NCI-H2227 (cell line): ENCODE data around the gene BUD31.
"Not testable (repeated sequence)": the region's sequence is repeated elsewhere in the genome, so short reads cannot be mapped to it uniquely, and the experiment has no call there.

Experiments
- DNase-seq: peaks from one replicate; lab custom pipeline; 2025; ENCODE audit not compliant: unreplicated experiment; lab: John Stamatoyannopoulos, UW

BUD31 gene

GRCh38 chr7:99428972-99429566, 20.3 kb downstream of the BUD31 start:
- no peak for DNase-seq

- DNase-seq, result no peak
Observed at GRCh38 chr7:99429756-99430155, 21.0 kb downstream of the BUD31 start.

DNA sequence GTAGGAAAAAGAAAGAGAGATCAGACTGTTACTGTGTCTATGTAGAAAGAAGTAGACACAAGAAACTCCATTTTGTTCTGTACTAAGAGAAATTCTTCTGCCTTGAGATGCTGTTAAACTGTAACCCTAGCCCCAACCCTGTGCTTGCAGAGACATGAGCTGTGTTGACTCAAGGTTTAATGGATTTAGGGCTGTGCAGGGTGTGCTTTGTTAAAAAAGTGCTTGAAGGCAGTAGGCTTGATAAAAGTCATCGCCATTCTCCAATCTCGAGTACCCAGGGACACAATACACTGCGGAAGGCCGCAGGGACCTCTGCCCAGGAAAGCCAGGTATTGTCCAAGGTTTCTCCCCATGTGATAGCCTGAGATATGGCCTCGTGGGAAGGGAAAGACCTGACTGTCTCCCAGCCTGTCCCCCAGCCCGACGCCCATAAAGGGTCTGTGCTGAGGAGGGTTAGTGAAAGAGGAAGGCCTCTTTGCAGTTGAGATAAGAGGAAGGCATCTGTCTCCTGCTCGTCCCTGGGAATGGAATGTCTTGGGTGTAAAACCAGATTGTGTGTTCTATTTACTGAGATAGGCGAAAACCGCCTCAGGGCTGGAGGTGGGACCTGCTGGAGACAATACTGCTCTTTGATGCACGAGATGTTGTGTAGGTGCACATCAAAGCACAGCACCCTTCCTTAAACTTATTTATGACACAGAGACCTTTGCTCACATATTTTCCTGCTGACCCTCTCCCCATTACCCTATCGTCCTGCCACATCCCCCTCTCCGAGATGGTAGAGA, 23.2 kb downstream of the BUD31 start:
- DNase-seq, result not testable (repeated sequence)

DNA sequence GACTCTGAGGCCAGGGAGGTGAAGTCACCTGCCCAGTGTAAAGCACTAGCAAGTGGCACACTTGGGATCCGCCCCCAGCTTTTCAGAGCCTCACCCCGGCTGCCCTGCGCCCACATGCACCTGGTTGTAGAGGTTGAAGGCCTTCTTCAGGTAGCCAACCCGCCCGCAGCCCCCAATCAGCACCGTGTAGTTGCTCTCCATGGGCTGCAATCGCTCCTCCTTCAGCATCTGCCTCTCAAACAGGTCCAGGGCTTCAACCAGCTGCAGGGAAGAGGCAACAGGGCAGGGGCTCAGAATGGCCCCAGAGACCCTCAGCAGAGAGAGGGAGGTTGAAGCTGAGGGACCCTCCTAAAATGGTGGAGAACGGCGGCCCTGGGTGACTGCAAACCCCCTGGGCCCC, 24.4 kb downstream of the BUD31 start:
- no peak for DNase-seq

GRCh38 chr7:99437946-99438572, 29.3 kb downstream of the BUD31 start:
- DNase-seq, result no peak

GRCh38 chr7:99438573-99439480, 30.1 kb downstream of the BUD31 start, which contains the start of the genes CPSF4 and PTCD1:
CPSF4 (plus strand) TSS chr7:99438943; CDS start chr7:99439083, 140 bp downstream.
PTCD1 (minus strand) TSS chr7:99438798; CDS start chr7:99435242, 3,556 bp downstream.
- peak; percentile 98 for DNase-seq

DNA sequence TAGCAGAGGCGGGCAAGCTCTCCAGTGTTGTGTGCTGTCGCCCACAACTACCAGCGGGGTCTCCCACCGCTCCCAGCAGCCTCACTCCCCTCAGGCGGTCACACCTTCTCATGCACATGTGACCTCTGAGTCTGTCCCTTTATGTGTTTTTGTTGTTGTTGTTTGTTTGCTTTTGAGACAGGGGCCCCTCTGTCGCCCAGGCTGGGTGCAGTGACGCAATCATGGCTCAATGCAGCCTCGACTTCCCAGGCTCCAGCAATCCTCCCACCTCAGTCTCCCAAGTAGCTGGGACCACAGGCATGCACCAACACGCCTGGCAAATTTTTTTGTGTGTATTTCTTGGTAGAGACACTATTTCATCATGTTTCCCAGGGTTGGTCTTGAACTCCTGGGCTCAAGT, 31.4 kb downstream of the BUD31 start:
- no peak for DNase-seq

- DNase-seq, result no peak
Observed at GRCh38 chr7:99446096-99446495, 37.3 kb downstream of the BUD31 start.

GRCh38 chr7:99447943-99448342, 39.2 kb downstream of the BUD31 start:
- DNase-seq, result peak; percentile 15

GRCh38 chr7:99448855-99449254, 40.1 kb downstream of the BUD31 start:
- DNase-seq, result no peak

DNA sequence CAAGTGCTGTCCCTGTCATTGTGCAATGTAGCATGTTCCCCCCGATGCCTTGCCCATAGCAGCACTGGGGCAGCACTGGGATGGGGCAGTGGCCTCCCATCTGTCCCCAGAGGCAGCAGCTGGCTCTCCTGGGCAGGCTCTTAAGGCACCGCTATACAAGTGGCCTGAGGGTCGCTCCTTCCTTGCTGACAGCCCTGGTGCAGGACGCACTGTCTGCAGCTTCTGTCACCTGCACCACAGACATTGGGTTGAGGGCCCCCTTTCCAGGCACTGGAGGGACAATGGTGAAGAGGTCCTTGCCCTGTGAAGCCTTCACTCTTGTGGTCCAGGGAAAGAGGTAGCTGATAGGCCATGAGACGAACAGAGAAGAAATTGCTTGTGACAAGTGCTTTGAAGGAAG, 40.6 kb downstream of the BUD31 start:
- no peak for DNase-seq

DNA sequence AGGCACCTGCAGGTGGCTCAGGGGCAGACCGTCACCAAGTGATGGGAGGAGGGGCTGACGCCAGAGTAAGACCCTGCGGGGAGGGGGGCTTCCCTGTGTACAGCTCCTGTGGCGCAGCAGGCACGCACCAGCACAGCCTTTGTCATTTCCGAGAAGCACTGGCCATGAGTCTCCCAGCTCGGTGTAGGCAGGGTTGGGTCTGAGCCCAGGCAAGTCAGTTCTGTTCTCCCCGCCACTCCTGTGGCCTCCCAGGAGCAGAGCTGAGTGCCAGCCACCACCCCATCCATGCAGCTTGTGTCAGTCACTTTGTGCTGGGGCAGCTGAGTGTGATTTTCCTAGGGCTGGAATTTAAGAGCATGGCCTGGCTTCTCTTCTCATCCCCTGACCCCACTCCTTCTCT, 43.2 kb downstream of the BUD31 start:
- DNase-seq, result no peak

GRCh38 chr7:99452541-99452940, 43.8 kb downstream of the BUD31 start:
- DNase-seq, result no peak

- DNase-seq, result no peak
Observed at GRCh38 chr7:99453105-99453504, 44.3 kb downstream of the BUD31 start.

GRCh38 chr7:99455874-99456273, 47.1 kb downstream of the BUD31 start:
- no peak for DNase-seq

DNA sequence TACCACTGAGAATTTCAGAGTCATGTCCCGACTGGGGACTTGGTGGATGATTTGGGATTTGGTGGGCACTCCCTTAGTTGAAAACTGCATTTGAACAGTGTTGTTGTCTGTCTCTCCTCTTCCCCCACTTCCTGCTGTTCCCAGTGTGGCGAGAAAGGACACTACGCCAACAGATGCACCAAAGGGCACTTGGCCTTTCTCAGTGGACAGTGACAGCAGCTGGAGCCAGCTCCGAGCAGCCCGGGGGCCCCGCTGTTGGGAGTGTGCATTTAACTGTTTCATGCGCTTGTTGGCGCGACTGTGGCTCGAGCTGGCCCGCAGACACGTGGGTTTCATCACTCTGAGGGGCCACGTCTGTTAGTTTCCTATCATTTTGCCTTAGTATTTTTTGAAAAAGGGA, 47.5 kb downstream of the BUD31 start:
- DNase-seq, result no peak

DNA sequence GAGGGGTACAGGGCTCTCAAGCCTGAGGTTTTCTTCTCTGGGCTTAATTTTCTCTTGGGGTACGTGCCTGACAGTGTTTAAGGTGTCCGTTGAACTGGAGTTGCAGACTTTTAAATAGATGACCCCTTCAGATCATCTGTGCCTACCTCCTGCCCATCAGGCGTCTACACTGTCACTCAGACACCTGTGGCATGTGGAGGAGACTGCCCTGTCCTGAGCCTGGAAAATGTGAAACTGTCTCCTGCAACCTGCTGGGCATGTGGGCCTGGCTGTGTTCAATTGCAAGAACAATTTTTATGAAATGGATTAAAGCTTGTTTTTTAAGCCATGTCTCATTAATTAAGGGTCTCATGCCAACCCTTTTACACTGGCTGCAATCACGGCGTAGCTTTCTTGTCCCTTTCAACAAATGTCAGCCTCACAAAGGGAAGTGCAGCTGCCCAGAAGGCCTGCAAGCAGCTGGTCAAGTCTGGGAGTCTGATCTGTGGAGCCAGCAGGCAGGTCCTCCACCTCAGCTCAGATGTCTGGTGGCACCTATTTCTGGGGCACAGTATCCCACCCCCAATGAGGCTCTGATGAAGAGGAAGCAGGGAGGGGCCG, 48.4 kb downstream of the BUD31 start:
- no peak for DNase-seq

DNA sequence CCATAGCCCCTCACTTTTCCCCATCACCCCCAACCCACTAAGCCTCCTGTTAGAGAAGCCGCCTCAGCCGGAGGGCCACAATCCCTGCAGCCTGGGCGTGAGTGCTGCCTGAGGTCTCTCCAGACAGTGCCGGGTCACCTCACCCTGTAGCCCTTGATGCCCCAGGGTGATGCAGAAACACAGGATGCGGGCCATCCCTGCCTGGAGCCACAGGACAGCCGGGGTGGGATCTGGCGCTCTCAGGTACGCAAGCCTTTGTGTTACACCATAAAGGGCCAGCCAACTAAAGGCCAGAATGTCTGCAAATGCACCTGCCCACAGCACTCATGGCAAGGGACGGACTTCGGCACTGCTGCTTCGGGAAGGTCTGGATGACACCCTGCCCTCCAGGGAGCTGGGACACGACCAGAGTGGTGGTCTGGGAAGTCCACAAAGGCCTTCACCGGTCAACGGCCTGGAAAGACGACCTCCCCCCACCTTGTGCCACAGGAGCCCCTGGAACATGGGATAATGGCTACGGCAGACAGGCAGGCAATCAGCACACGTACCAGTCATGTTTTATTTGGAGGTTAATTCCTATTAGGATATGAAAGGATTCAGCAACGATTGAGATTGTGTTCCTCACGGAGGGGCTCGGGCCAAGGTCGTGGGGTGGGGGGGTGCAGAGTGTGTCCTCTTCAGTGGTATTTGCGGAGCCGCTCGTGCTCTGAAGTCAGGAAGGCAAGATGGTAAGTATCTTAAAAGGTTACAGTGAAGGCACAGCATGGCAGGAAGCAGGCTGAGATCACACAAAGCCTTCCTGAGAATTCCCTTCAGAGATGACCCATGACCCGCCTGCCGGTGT, 49.1 kb downstream of the BUD31 start:
- DNase-seq, result no peak

GRCh38 chr7:99459087-99459486, 50.3 kb downstream of the BUD31 start:
- peak; percentile 14 for DNase-seq

- no peak for DNase-seq
Observed at GRCh38 chr7:99460651-99461050, 51.9 kb downstream of the BUD31 start.
